Activated CD8-positive, alpha-beta memory T cell treated with anti-CD3 and anti-CD28 coated beads for 1 hour (primary cell): ENCODE data around the gene NSMF.

Experiments used
- DNase-seq, 2 donors: peaks; one replicate each; pipeline ENCODE4 v3.0.0-alpha.2; 2020; ENCODE audit warnings: low read depth in 1 of 2; ENCODE audit errors: extremely low read depth in 1 of 2

Gene NSMF

DNA sequence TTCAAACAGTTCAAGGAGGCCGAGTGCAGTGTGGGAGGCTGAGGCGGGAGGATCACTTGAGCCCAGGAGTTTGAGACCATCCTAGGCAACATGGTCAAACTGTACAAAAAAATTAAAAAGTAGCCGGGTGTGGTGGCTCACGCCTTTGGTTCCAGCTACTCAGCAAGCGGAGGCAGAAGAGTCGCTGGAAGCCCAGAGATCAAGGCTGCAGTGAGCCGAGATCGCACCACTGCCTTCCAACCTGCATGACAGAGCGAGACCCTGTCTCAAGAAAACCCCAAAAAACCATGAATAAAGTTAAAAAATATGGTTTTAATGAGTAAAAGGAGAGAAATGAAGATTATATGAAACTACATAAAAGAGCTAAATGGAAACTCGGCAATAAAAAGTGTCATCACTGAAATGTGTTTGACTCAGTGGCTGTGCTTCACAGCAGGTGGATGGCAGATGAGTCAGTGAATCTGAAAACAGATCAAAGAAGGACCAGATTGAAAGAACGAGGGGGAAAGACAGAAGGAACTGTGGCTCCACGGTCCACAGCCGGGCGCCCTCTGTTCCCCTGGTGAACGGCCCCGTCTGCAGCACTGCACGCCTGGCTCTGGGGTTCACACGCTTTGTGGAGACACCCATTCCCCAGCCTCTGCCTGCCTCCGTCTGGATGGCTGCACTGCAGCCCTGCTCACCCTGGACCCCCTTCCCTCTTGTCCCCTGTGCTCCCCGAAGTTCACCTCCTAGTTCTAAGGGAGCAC, 61.3 kb downstream of the NSMF start:
- DNase-seq = no peak
